ENCODE measurements around the gene LINGO3.

The LINGO3 gene

DNA sequence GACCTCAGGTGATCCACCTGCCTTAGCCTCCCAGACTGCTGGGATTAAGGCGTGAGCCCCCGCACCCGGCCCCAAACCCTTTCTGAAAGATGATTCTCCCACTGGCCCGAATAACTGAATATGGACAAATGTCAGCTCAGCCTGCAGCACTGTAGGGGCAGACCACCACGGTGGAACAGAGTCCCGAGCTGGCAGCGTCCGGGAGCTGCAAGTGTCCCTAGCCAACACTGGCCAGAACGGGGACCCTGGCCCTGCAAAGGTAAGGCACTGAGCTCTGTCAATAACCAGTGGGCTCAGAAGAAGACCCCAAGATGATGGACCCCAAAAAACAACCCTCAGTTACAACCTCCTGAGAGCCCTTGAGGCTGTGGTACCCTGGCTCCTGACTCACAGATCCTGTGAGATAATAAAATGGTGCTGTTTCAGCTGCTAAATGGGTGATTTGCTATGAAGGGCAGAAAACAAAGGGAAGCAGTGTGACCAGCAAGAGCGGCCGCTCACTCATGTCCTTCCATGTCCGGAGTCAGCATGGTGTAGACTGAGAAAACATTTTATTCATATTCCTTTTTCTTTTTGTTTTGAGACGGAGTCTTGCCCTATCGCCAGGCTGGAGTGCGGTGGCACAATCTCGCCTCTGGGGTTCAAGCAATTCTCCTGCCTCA lies 18.9 kb upstream of the LINGO3 start:
- DNase-seq: no peak

DNA sequence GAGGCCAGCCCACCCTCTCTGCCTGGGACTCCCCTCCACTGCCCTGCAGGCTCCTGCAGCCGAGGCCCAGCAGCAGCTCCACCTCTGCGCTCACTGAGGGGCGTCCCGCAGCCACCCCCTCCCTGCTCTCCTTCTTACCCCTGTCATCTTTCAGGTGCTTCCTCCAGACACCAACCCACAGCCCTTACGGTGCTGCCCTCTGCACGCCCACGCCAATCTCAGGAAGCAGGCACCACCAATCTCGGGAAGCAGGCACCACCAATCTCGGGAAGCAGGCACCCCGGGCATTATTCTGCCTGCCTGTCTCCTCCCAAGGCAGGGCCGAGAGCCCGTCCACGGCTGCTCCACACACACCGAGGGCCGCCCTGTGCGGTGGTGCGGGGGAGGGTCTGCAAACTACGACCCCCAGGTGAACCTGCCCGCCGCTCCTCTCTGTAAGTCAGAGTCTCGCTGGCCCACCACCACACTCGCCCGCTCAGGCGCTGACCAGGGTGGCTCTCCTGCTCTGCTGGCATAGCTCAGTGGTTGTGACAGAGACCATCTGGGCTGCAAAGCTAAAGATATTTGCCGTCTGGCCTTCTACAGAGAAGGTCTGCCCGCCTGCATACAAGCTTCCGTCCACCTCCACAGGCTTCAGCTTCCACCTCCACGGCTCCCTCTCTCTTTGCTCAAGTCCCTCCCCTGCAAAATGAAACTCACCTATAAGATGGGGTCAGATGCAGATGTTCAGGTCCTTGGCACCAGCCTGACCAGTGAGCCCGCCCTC lies 17.5 kb upstream of the LINGO3 start:
- no peak for DNase-seq

- no peak for DNase-seq
These were observed 16.4 kb upstream of the LINGO3 start for GRCh38 chr19:2324220-2324948.

DNA sequence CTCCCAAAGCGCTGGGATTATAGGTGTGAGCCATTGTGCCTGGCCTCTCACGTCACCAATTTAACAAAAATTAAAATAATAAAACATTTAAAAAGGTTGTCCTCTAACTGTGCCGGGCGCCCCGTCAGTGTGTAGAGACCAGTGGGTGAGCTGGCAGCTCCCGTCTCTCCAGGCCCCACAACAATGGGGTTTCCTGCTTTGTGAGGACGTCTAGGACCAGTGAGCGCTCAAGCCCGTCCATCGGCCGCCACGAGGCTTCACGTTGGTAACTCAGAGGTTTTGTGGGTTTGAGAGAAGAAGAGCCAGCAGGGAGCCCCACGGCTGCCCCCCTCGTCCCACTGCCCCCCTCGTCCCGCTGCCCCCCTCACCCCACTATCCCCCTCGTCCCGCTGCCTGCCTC lies 15.8 kb upstream of the LINGO3 start:
- DNase-seq: no peak

GRCh38 chr19:2321565-2322283 lies 13.8 kb upstream of the LINGO3 start:
- DNase-seq: no peak

DNA sequence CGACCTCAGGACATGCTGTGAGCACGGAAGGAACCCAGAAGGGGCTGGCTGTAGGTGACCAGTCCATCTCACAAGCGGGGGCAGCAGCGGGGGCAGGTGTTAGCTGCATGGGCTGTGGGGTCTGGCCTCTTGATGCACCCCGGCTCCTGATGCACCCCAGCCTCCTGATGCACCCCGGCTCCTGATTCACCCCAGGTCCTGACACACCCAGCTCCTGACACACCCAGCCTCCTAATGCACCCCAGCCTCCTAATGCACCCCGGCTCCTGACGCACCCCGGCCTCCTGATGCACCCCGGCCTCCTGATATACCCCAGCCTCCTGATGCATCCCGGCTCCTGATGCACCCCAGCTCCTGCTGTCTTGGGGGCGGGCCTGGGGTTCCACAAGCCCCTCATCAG lies 13.0 kb upstream of the LINGO3 start:
- DNase-seq: no peak

GRCh38 chr19:2320049-2320448 lies 12.1 kb upstream of the LINGO3 start:
- no peak for DNase-seq

DNA sequence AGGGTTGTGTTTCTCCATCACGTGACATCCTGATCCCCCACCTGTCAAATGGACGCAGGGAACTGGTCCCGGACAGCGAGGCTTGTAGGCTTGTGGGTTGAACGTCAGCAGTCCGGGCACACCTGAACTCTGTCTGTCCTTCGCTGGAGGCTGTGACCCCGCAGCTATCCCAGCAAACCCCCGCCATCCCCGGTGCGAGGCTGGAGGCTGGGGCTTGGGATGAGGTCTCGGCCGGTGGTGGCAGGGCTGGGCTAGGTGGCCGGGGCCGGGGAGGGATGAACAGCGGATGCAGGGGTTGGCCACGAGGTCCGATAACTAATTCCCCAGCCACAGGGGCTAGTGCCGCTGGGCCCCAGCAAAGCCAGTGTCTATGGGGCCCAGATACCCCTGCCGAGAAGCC lies 11.6 kb upstream of the LINGO3 start:
- DNase-seq: no peak

DNA sequence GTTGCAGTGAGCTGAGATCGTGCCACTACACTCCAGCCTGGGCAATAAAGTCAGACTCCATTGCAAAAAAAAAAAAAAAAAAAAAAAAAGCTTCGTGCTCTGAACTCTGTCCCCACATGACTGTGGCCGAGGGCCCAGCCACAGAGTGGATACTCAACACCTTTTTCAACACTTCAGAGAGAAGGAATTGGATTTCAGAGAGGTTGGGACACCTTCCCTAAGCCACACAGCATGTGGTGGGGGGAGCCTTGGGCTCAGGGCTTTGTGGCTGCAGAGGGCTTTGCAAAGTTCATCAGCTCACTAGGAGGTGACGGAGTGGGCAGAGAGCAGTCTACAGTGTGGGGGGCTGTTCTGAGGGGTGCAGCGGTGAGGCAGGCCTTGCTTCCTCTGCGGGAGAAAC lies 11.0 kb upstream of the LINGO3 start:
- DNase-seq: no peak

GRCh38 chr19:2317756-2318155 lies 9.8 kb upstream of the LINGO3 start:
- no peak for DNase-seq

DNA sequence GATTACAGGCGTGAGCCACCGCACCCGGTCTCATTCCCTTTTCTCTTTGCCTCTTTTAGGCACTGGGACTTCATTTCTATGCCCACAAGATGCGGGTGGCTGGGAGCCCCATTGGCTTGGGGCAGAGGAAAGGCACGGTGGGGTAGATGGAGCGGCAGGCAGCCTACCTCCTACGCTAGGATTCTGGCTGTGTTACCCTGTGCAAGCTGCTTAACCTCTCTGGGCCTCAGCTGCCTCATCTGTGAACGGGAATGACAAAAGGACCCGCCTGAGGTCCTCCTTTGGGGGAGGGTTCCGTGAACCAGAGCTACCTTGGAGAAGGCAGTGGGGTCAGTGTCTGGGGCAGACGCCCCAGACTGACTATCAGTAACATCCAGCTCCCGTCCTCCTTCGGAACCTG lies 9.3 kb upstream of the LINGO3 start:
- no peak for DNase-seq

- DNase-seq: no peak
These were observed 7.9 kb upstream of the LINGO3 start for GRCh38 chr19:2315818-2316353.

GRCh38 chr19:2315121-2315817 lies 7.3 kb upstream of the LINGO3 start:
- no peak for DNase-seq

- peak; percentile 79 for DNase-seq
These were observed 5.0 kb upstream of the LINGO3 start for GRCh38 chr19:2312820-2313501.

DNA sequence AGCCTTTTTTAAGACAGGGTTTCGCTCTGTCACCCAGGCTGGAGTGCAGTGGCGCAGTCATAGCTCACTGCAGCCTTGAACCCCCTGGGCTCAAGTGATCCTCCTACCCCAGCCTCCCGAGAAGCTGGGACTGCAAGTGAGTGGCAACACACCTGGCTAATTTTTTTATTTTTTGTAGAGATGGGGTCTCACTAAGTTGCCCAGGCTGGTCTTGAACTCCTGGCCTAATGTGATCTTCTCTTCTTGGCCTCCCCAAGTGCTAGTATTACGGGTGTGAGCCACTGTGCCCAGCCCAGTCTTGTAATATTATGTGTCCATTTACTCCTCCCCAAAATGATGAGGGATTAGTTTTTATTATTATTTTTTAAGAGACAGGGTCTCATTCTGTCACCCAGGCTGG lies 3.1 kb upstream of the LINGO3 start:
- no peak for DNase-seq

DNA sequence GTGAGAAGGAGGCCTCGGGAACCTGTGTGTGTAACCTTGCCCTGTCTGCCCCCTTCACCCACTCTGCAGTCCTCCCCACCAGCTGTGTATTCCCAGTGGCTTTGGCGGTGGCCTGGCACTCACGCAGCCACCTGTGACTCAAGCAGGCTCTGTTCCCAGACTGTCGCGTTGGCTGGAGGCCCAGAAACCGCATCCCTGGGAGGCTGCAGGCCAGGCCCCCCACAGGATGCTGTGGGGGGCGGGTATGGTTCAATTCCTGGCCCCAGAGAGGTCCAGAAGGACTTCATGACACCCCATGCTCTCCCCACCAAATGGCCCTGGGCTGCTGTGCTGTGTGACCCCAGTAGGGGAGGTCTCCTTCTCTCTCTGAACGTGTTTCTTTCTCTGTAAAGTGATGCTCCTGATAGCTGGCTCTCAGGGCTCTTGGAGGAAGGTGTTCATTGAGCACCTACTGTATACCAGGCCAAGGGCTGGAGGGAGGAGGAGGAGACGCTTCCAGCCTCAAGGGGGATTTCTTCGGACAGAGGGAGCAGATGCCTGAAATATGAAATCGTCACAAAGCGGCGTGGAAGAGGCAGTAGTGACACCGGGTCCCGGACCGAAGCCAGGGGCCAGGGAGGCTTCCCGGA lies 1.9 kb upstream of the LINGO3 start:
- peak; percentile 76 for DNase-seq

- DNase-seq: no peak
These were observed 389 bp downstream of the LINGO3 start for GRCh38 chr19:2307518-2308012.

- DNase-seq: no peak
These were observed 983 bp downstream of the LINGO3 start for GRCh38 chr19:2306971-2307370.

DNA sequence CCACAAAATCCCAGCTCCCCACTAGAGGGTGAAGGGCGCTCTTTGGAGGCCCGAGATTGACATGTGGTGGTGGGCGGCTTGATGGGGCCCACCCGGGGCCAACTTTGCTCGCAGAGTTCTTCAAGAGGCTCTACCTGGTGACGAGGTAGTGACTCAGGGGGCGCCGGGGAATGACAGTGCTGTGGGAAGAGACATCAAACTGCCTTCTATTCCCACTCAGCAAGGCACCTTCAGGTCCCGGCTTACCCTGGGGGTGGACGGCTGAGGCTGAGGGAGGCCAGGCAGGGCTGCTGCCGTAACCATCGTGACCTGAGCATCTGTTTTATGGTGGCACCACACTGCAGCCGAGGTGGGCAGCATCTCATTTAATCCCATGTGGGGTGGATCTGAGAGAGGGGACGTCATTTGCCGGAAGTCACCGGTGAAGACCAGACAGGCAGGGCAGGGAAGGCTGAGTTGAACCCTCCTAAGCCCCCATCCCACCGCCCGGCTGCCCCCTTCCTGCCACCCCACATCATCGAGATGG lies 1.6 kb downstream of the LINGO3 start:
- no peak for DNase-seq

GRCh38 chr19:2305452-2306280 lies 2.3 kb downstream of the LINGO3 start:
- DNase-seq: no peak

All from COR-L47 (cell line).